Measurements from ENCODE around the gene BCL10.

Gene BCL10

GRCh38 chr1:85220756-85221201, 55.7 kb downstream of the BCL10 start:
- TF ChIP-seq CTCF (IDR thresholded peaks at IDR 0.05; ENCODE audit: borderline replicate concordance, extremely low read depth, low read length, poor library complexity, severe bottlenecking), result no peak
- no peak for TF ChIP-seq EZH2 (IDR thresholded peaks at IDR 0.05; ENCODE audit: borderline replicate concordance, low read depth, low read length, severe bottlenecking)
- H3K9me3 ChIP-seq (ENCODE audit: insufficient read depth, low read length, severe bottlenecking), result no peaks in the 10 kb centered on the region
- no peaks in the 10 kb centered on the region for H3K27me3 ChIP-seq (ENCODE audit: insufficient read depth, low read length, poor library complexity)
- H3K4me3 ChIP-seq (ENCODE audit: low read depth in 1 of 2, low read length in 2 of 2), result no peak overlapping the region
- DNase-seq (no peak), ATAC-seq (ENCODE audit: insufficient read depth, low read depth) (no peak)
- no peak overlapping the region for H3K9ac ChIP-seq (ENCODE audit: low read depth, low read length)
- no peak overlapping the region for H2AFZ ChIP-seq (ENCODE audit: low read depth, low read length)
- H3K27ac ChIP-seq (ENCODE audit: low read length), result no peak overlapping the region
- no peaks in the 10 kb centered on the region for H3K36me3 ChIP-seq (ENCODE audit: insufficient read depth, low read length)
- H3K4me2 ChIP-seq (ENCODE audit: insufficient read depth, low read length), result no peak overlapping the region
- H3K79me2 ChIP-seq (ENCODE audit: insufficient read depth, low read length), result no peaks in the 10 kb centered on the region
- no peaks in the 10 kb centered on the region for H4K20me1 ChIP-seq (ENCODE audit: insufficient read depth, low read length)
- no peaks in the 10 kb centered on the region for H3K4me1 ChIP-seq (ENCODE audit: insufficient read depth, low read length)

GRCh38 chr1:85219853-85220610, 56.4 kb downstream of the BCL10 start:
- H3K27ac ChIP-seq (ENCODE audit: low read length), result no peak overlapping the region
- H2AFZ ChIP-seq (ENCODE audit: low read depth, low read length), result no peak overlapping the region
- no peaks in the 10 kb centered on the region for H3K9me3 ChIP-seq (ENCODE audit: insufficient read depth, low read length, severe bottlenecking)
- H3K9ac ChIP-seq (ENCODE audit: low read depth, low read length), result no peak overlapping the region
- no peak for TF ChIP-seq CTCF (IDR thresholded peaks at IDR 0.05; ENCODE audit: borderline replicate concordance, extremely low read depth, low read length, poor library complexity, severe bottlenecking)
- TF ChIP-seq EZH2 (IDR thresholded peaks at IDR 0.05; ENCODE audit: borderline replicate concordance, low read depth, low read length, severe bottlenecking), result no peak
- H4K20me1 ChIP-seq (ENCODE audit: insufficient read depth, low read length), result no peaks in the 10 kb centered on the region
- no peak overlapping the region for H3K4me3 ChIP-seq (ENCODE audit: low read depth in 1 of 2, low read length in 2 of 2)
- no peak overlapping the region for H3K4me2 ChIP-seq (ENCODE audit: insufficient read depth, low read length)
- no peak for DNase-seq
- no peaks in the 10 kb centered on the region for H3K36me3 ChIP-seq (ENCODE audit: insufficient read depth, low read length)
- no peaks in the 10 kb centered on the region for H3K27me3 ChIP-seq (ENCODE audit: insufficient read depth, low read length, poor library complexity)
- H3K4me1 ChIP-seq (ENCODE audit: insufficient read depth, low read length), result no peaks in the 10 kb centered on the region
- H3K79me2 ChIP-seq (ENCODE audit: insufficient read depth, low read length), result no peaks in the 10 kb centered on the region
- ATAC-seq (ENCODE audit: insufficient read depth, low read depth), result no peak

GRCh38 chr1:85216697-85217096, 59.7 kb downstream of the BCL10 start:
- H3K9ac ChIP-seq (ENCODE audit: low read depth, low read length), result no peak overlapping the region
- no peak overlapping the region for H3K4me3 ChIP-seq (ENCODE audit: low read depth in 1 of 2, low read length in 2 of 2)
- H4K20me1 ChIP-seq (ENCODE audit: insufficient read depth, low read length), result no peaks in the 10 kb centered on the region
- no peak overlapping the region for H2AFZ ChIP-seq (ENCODE audit: low read depth, low read length)
- no peak overlapping the region for H3K4me2 ChIP-seq (ENCODE audit: insufficient read depth, low read length)
- DNase-seq (no peak), ATAC-seq (ENCODE audit: insufficient read depth, low read depth) (no peak)
- H3K9me3 ChIP-seq (ENCODE audit: insufficient read depth, low read length, severe bottlenecking), result no peaks in the 10 kb centered on the region
- H3K27ac ChIP-seq (ENCODE audit: low read length), result no peak overlapping the region
- no peak for TF ChIP-seq EZH2 (IDR thresholded peaks at IDR 0.05; ENCODE audit: borderline replicate concordance, low read depth, low read length, severe bottlenecking)
- no peak for TF ChIP-seq CTCF (IDR thresholded peaks at IDR 0.05; ENCODE audit: borderline replicate concordance, extremely low read depth, low read length, poor library complexity, severe bottlenecking)
- H3K79me2 ChIP-seq (ENCODE audit: insufficient read depth, low read length), result no peaks in the 10 kb centered on the region
- no peaks in the 10 kb centered on the region for H3K27me3 ChIP-seq (ENCODE audit: insufficient read depth, low read length, poor library complexity)
- H3K4me1 ChIP-seq (ENCODE audit: insufficient read depth, low read length), result no peaks in the 10 kb centered on the region
- H3K36me3 ChIP-seq (ENCODE audit: insufficient read depth, low read length), result no peaks in the 10 kb centered on the region
